ENCODE data around the gene AGR3. TPM values are rescaled to one million over a fixed set of nuclear protein-coding genes. Genes with fewer than 3 reads are reported as not detected.

Gene AGR3
- not detected for polyA plus RNA-seq (2013, experiment 1 of 2)
- polyA plus RNA-seq (2013, experiment 2 of 2) = not detected

GRCh38 chr7:16881844-16882243 is at the start of gene AGR3:
Gene AGR3, minus strand, starts transcription at chr7:16881983. Its CDS starts 3,365 bp downstream, at chr7:16878618.
- H3K4me3 ChIP-seq (ENCODE audit: low read length) = no peak within 1 kb of the TSS
- no peak within 1 kb of the TSS for H3K56ac ChIP-seq (ENCODE audit: low read length)
- no CpG with 5 or more reads among the region's 1 CpG for WGBS (ENCODE audit: extremely low coverage, insufficient coverage, low lambda C conversion rate)
- H4K8ac ChIP-seq (ENCODE audit: low read depth, low read length) = no peak within 1 kb of the TSS
- H2BK15ac ChIP-seq (replicated peaks; ENCODE audit: low read depth) = no peak within 1 kb of the TSS
- no peak within 1 kb of the TSS for H3K27ac ChIP-seq (ENCODE audit: low read depth, low read length)
- H3K27me3 ChIP-seq (ENCODE audit: insufficient read depth, low read length, poor library complexity) = no peaks in the 10 kb centered on the region
- no peak within 1 kb of the TSS for H3K18ac ChIP-seq (ENCODE audit: low read length)
- H4K5ac ChIP-seq (ENCODE audit: low read length) = no peak within 1 kb of the TSS
- no peak within 1 kb of the TSS for H3K4me2 ChIP-seq (ENCODE audit: low read length)
- no peaks in the 10 kb centered on the region for H3K36me3 ChIP-seq (ENCODE audit: control insufficient read depth, insufficient read depth, low read length)
- DNase-seq = no peak
- H3K23ac ChIP-seq (ENCODE audit: low read length) = no peak within 1 kb of the TSS
- no peaks in the 10 kb centered on the region for H3K4me1 ChIP-seq (ENCODE audit: control insufficient read depth, low read depth, low read length)
- no peak within 1 kb of the TSS for H2AK5ac ChIP-seq (ENCODE audit: low read length)
- H3K79me2 ChIP-seq (ENCODE audit: control insufficient read depth, insufficient read depth, low read length) = no peaks in the 10 kb centered on the region
- no peak within 1 kb of the TSS for H2BK5ac ChIP-seq (ENCODE audit: low read length)
- H3K4ac ChIP-seq (ENCODE audit: low read depth, low read length) = no peak within 1 kb of the TSS
- H3K79me1 ChIP-seq (ENCODE audit: low read length) = no peaks in the 10 kb centered on the region
- no peak within 1 kb of the TSS for H2BK120ac ChIP-seq (ENCODE audit: low read depth, low read length)
- H3K9ac ChIP-seq (ENCODE audit: low read length) = no peak within 1 kb of the TSS

- no peak overlapping the region for H3K9ac ChIP-seq (ENCODE audit: low read length)
- no peak overlapping the region for H3K27ac ChIP-seq (ENCODE audit: low read depth, low read length)
- H2BK15ac ChIP-seq (replicated peaks; ENCODE audit: low read depth) = no peak overlapping the region
- no peak overlapping the region for H3K56ac ChIP-seq (ENCODE audit: low read length)
- peak; percentile 57 for DNase-seq
- H3K4me3 ChIP-seq (ENCODE audit: low read length) = no peak overlapping the region
- no peak overlapping the region for H2BK5ac ChIP-seq (ENCODE audit: low read length)
- no peaks in the 10 kb centered on the region for H3K36me3 ChIP-seq (ENCODE audit: control insufficient read depth, insufficient read depth, low read length)
- no peak overlapping the region for H3K4ac ChIP-seq (ENCODE audit: low read depth, low read length)
- H2BK120ac ChIP-seq (ENCODE audit: low read depth, low read length) = no peak overlapping the region
- no peak overlapping the region for H4K5ac ChIP-seq (ENCODE audit: low read length)
- no peak overlapping the region for H3K4me2 ChIP-seq (ENCODE audit: low read length)
- H3K23ac ChIP-seq (ENCODE audit: low read length) = no peak overlapping the region
- H3K79me2 ChIP-seq (ENCODE audit: control insufficient read depth, insufficient read depth, low read length) = no peaks in the 10 kb centered on the region
- WGBS (ENCODE audit: extremely low coverage, insufficient coverage, low lambda C conversion rate) = no CpG with 5 or more reads among the region's 4 CpGs
- H3K4me1 ChIP-seq (ENCODE audit: control insufficient read depth, low read depth, low read length) = peaks cover 4% of the 10 kb centered on the region
- no peaks in the 10 kb centered on the region for H3K27me3 ChIP-seq (ENCODE audit: insufficient read depth, low read length, poor library complexity)
- no peak overlapping the region for H2AK5ac ChIP-seq (ENCODE audit: low read length)
- peak overlapping the region; percentile 14 for H3K18ac ChIP-seq (ENCODE audit: low read length)
- H3K79me1 ChIP-seq (ENCODE audit: low read length) = no peaks in the 10 kb centered on the region
- no peak overlapping the region for H4K8ac ChIP-seq (ENCODE audit: low read depth, low read length)
Measured at GRCh38 chr7:16930946-16931345, 49.2 kb upstream of the AGR3 start.

GRCh38 chr7:16929146-16929762 is 47.5 kb upstream of the AGR3 start:
- no peak overlapping the region for H3K4ac ChIP-seq (ENCODE audit: low read depth, low read length)
- H3K9ac ChIP-seq (ENCODE audit: low read length) = no peak overlapping the region
- H3K56ac ChIP-seq (ENCODE audit: low read length) = no peak overlapping the region
- WGBS (ENCODE audit: extremely low coverage, insufficient coverage, low lambda C conversion rate) = no CpG with 5 or more reads among the region's 1 CpG
- H3K79me2 ChIP-seq (ENCODE audit: control insufficient read depth, insufficient read depth, low read length) = no peaks in the 10 kb centered on the region
- H4K5ac ChIP-seq (ENCODE audit: low read length) = no peak overlapping the region
- H3K27ac ChIP-seq (ENCODE audit: low read depth, low read length) = no peak overlapping the region
- H2AK5ac ChIP-seq (ENCODE audit: low read length) = no peak overlapping the region
- H3K4me1 ChIP-seq (ENCODE audit: control insufficient read depth, low read depth, low read length) = peaks cover 4% of the 10 kb centered on the region
- H4K8ac ChIP-seq (ENCODE audit: low read depth, low read length) = no peak overlapping the region
- no peak overlapping the region for H3K4me2 ChIP-seq (ENCODE audit: low read length)
- H2BK5ac ChIP-seq (ENCODE audit: low read length) = no peak overlapping the region
- no peaks in the 10 kb centered on the region for H3K36me3 ChIP-seq (ENCODE audit: control insufficient read depth, insufficient read depth, low read length)
- H3K18ac ChIP-seq (ENCODE audit: low read length) = no peak overlapping the region
- DNase-seq = no peak
- H3K4me3 ChIP-seq (ENCODE audit: low read length) = no peak overlapping the region
- no peaks in the 10 kb centered on the region for H3K27me3 ChIP-seq (ENCODE audit: insufficient read depth, low read length, poor library complexity)
- no peak overlapping the region for H2BK15ac ChIP-seq (replicated peaks; ENCODE audit: low read depth)
- no peak overlapping the region for H3K23ac ChIP-seq (ENCODE audit: low read length)
- no peaks in the 10 kb centered on the region for H3K79me1 ChIP-seq (ENCODE audit: low read length)
- no peak overlapping the region for H2BK120ac ChIP-seq (ENCODE audit: low read depth, low read length)

GRCh38 chr7:16926861-16927260 is 45.1 kb upstream of the AGR3 start:
- Histone ChIP-seq H4K5ac (ENCODE audit: low read length) (no peak overlapping the region), H3K79me2 (ENCODE audit: control insufficient read depth, insufficient read depth, low read length) (no peaks in the 10 kb centered on the region), H3K79me1 (ENCODE audit: low read length) (no peaks in the 10 kb centered on the region), H3K56ac (ENCODE audit: low read length) (no peak overlapping the region), H3K27ac (ENCODE audit: low read depth, low read length) (no peak overlapping the region), H3K9ac (ENCODE audit: low read length) (no peak overlapping the region), H3K4me2 (ENCODE audit: low read length) (no peak overlapping the region), H3K4me1 (ENCODE audit: control insufficient read depth, low read depth, low read length) (peaks cover 4% of the 10 kb centered on the region), H3K27me3 (ENCODE audit: insufficient read depth, low read length, poor library complexity) (no peaks in the 10 kb centered on the region), H3K4ac (ENCODE audit: low read depth, low read length) (no peak overlapping the region), H2AK5ac (ENCODE audit: low read length) (no peak overlapping the region), H3K36me3 (ENCODE audit: control insufficient read depth, insufficient read depth, low read length) (no peaks in the 10 kb centered on the region), H2BK120ac (ENCODE audit: low read depth, low read length) (no peak overlapping the region), H2BK5ac (ENCODE audit: low read length) (no peak overlapping the region), H2BK15ac (replicated peaks; ENCODE audit: low read depth) (no peak overlapping the region), H3K18ac (ENCODE audit: low read length) (no peak overlapping the region), H4K8ac (ENCODE audit: low read depth, low read length) (no peak overlapping the region), H3K23ac (ENCODE audit: low read length) (no peak overlapping the region), H3K4me3 (ENCODE audit: low read length) (no peak overlapping the region)
- DNase-seq = no peak
- WGBS (ENCODE audit: extremely low coverage, insufficient coverage, low lambda C conversion rate) = no CpG with 5 or more reads among the region's 1 CpG

- Histone ChIP-seq H3K4me2 (ENCODE audit: low read length) (no peak overlapping the region), H2BK15ac (replicated peaks; ENCODE audit: low read depth) (no peak overlapping the region), H3K4me1 (ENCODE audit: control insufficient read depth, low read depth, low read length) (peaks cover 4% of the 10 kb centered on the region), H2BK120ac (ENCODE audit: low read depth, low read length) (no peak overlapping the region), H3K36me3 (ENCODE audit: control insufficient read depth, insufficient read depth, low read length) (no peaks in the 10 kb centered on the region), H3K18ac (ENCODE audit: low read length) (no peak overlapping the region), H3K9ac (ENCODE audit: low read length) (no peak overlapping the region), H3K4ac (ENCODE audit: low read depth, low read length) (no peak overlapping the region), H4K8ac (ENCODE audit: low read depth, low read length) (no peak overlapping the region), H3K27me3 (ENCODE audit: insufficient read depth, low read length, poor library complexity) (no peaks in the 10 kb centered on the region), H3K23ac (ENCODE audit: low read length) (no peak overlapping the region), H3K56ac (ENCODE audit: low read length) (no peak overlapping the region), H3K27ac (ENCODE audit: low read depth, low read length) (no peak overlapping the region), H4K5ac (ENCODE audit: low read length) (no peak overlapping the region), H3K4me3 (ENCODE audit: low read length) (no peak overlapping the region), H3K79me2 (ENCODE audit: control insufficient read depth, insufficient read depth, low read length) (no peaks in the 10 kb centered on the region), H2AK5ac (ENCODE audit: low read length) (no peak overlapping the region), H2BK5ac (ENCODE audit: low read length) (no peak overlapping the region), H3K79me1 (ENCODE audit: low read length) (no peaks in the 10 kb centered on the region)
- DNase-seq = peak; percentile 39
- no CpG with 5 or more reads among the region's 2 CpGs for WGBS (ENCODE audit: extremely low coverage, insufficient coverage, low lambda C conversion rate)
Measured at GRCh38 chr7:16926283-16926682, 44.5 kb upstream of the AGR3 start.

GRCh38 chr7:16925609-16926008 is 43.8 kb upstream of the AGR3 start:
- Histone ChIP-seq H3K9ac (ENCODE audit: low read length) (no peak overlapping the region), H2BK15ac (replicated peaks; ENCODE audit: low read depth) (no peak overlapping the region), H3K27me3 (ENCODE audit: insufficient read depth, low read length, poor library complexity) (no peaks in the 10 kb centered on the region), H3K4ac (ENCODE audit: low read depth, low read length) (no peak overlapping the region), H3K4me1 (ENCODE audit: control insufficient read depth, low read depth, low read length) (peaks cover 2% of the 10 kb centered on the region), H4K8ac (ENCODE audit: low read depth, low read length) (no peak overlapping the region), H3K4me3 (ENCODE audit: low read length) (no peak overlapping the region), H3K4me2 (ENCODE audit: low read length) (no peak overlapping the region), H3K79me2 (ENCODE audit: control insufficient read depth, insufficient read depth, low read length) (no peaks in the 10 kb centered on the region), H3K56ac (ENCODE audit: low read length) (no peak overlapping the region), H3K79me1 (ENCODE audit: low read length) (no peaks in the 10 kb centered on the region), H3K36me3 (ENCODE audit: control insufficient read depth, insufficient read depth, low read length) (no peaks in the 10 kb centered on the region), H4K5ac (ENCODE audit: low read length) (no peak overlapping the region), H3K18ac (ENCODE audit: low read length) (no peak overlapping the region), H2AK5ac (ENCODE audit: low read length) (no peak overlapping the region), H2BK120ac (ENCODE audit: low read depth, low read length) (no peak overlapping the region), H3K23ac (ENCODE audit: low read length) (no peak overlapping the region), H2BK5ac (ENCODE audit: low read length) (no peak overlapping the region), H3K27ac (ENCODE audit: low read depth, low read length) (no peak overlapping the region)
- 100% methylated on average over 1 of the region's 3 CpGs for WGBS (ENCODE audit: extremely low coverage, insufficient coverage, low lambda C conversion rate)
- DNase-seq = no peak

Measured in mesendoderm (in vitro differentiated cells).